ENCODE measurements around the gene BCAN.
"Not testable (repeated sequence)": the region's sequence is repeated elsewhere in the genome, so short reads cannot be mapped to it uniquely, and the experiment has no call there.

DNA sequence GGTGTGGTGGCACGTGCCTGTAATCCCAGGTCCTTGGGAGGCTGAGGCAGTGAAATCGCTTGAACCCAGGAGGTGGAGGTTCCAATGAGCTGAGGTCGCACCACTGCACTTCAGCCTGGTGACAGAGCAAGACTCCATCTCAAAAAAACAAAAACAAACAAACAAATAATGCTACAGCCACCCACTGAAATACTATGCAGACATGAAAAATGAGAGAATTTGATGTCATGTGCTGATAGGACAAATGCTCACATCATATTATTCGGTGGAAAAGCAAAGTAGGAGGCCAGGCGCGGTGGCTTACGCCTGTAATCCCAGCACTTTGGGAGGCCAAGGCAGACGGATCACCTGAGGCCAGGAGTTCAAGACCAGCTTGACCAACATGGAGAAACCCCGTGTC lies 31.8 kb upstream of the BCAN start:
- TF ChIP-seq, protein P1, sequence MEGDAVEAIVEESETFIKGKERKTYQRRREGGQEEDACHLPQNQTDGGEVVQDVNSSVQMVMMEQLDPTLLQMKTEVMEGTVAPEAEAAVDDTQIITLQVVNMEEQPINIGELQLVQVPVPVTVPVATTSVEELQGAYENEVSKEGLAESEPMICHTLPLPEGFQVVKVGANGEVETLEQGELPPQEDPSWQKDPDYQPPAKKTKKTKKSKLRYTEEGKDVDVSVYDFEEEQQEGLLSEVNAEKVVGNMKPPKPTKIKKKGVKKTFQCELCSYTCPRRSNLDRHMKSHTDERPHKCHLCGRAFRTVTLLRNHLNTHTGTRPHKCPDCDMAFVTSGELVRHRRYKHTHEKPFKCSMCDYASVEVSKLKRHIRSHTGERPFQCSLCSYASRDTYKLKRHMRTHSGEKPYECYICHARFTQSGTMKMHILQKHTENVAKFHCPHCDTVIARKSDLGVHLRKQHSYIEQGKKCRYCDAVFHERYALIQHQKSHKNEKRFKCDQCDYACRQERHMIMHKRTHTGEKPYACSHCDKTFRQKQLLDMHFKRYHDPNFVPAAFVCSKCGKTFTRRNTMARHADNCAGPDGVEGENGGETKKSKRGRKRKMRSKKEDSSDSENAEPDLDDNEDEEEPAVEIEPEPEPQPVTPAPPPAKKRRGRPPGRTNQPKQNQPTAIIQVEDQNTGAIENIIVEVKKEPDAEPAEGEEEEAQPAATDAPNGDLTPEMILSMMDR (IDR thresholded peaks at IDR 0.05), result not testable (repeated sequence)
- not testable (repeated sequence) for TF ChIP-seq POLR2A (IDR thresholded peaks at IDR 0.05)
